22Rv1 (cell line): Measurements from ENCODE around the gene CTNNA1.

ENCODE experiments used
- H3K27ac ChIP-seq: fragments of 450-650 bp; 2 replicates; pipeline ENCODE4 v1.5.1; 2017
- CTCF ChIP-seq: fragments of 450-650 bp; IDR thresholded peaks from 2 replicates; pipeline ENCODE4 v1.5.1; 2017; ENCODE audit warnings: mild to moderate bottlenecking
- ZFX ChIP-seq: fragments of 450-650 bp; IDR thresholded peaks from 2 replicates; pipeline ENCODE4 v1.6.1; 2017; ENCODE audit warnings: antibody characterized with exemption, borderline replicate concordance

Gene CTNNA1

DNA sequence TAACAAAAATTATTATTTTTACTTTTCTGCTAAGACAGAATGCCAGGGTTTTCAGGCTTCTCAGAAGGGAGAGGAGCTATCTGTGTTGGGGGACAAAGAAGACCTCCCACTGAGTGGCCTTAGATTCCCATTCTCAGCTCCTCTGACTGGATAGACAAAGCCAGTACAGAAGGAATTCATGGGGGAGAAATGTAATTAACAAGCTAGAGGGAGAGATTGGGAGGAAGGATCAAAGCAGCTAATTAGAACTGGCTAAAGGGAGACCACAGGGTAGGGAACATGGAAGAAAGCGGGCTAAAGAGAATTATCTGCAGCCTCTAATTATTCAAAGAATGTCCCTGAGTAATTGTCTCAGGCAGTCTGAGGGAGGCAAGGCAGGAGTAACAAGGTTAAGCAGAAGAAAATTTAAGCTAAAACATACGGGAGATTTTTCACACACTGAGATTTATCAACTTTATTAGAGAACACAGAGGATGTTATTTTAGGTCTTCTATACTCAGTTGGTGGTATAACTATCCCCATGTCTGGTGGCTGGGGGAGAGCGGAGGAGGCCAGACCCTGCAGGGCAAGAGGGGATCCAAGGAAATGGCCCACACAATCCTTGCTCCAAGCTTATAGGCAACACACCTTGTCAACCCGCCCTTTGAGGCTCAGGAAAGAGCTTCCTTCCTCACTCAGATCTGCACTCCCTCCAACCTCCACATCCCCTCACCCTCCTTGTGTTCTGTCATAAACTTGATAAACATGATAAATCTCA, 209.6 kb downstream of the CTNNA1 start:
- TF ChIP-seq ZFX: no peak
- TF ChIP-seq CTCF: no peak
- no peak overlapping the region for H3K27ac ChIP-seq

DNA sequence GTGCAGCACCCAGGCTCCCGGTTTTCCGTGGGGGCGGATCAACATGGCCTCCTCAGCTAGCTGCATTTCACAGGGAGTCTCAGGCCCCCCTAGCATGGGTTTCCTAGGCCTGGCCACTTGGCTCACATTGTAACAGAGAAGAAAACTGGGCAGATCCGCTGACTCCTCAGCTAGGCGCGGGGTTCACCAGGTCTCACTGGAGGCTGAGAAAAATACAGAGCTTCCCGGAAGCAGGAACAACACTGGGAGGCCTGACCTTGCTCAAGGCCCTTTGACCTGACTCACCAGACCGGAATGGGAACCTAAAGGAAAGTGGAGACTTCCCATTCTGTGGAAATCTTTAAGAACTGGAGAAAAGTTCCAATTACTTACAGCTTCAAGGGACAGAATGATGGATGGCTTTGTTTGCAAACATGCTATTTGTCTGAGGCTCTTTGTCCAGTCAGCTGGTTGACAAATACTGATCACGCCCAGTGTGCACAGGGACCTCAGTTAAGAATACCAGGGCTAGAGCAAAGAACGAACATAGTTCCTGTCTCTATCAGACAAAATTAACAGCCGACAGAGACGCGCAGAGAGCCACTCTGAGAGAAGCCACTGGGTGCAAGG, 210.6 kb downstream of the CTNNA1 start:
- TF ChIP-seq CTCF (no peak), ZFX (no peak)
- H3K27ac ChIP-seq: no peak overlapping the region

GRCh38 chr5:138964647-138965201, 211.5 kb downstream of the CTNNA1 start:
- TF ChIP-seq CTCF (no peak), ZFX (no peak)
- H3K27ac ChIP-seq: no peak overlapping the region

DNA sequence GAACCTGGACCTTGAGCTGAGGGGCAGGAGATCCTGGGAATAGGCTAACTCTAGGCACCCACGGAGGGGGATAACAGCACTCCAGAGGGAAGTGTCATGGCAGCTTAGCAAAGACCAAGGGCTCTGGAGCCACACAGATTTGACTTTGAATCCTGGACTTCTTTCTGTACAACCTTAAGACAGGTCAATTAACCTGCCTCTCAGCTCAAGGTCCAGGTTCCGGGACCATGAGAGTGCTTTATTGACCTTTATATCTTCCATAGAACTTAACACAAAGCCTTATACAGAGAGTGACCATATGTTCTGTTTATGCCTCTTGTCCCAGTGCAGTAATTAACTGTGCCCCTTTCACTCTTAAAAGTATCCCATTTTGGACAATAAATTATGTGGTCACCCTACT, 212.4 kb downstream of the CTNNA1 start:
- no peak overlapping the region for H3K27ac ChIP-seq
- TF ChIP-seq ZFX (no peak), CTCF (no peak)

DNA sequence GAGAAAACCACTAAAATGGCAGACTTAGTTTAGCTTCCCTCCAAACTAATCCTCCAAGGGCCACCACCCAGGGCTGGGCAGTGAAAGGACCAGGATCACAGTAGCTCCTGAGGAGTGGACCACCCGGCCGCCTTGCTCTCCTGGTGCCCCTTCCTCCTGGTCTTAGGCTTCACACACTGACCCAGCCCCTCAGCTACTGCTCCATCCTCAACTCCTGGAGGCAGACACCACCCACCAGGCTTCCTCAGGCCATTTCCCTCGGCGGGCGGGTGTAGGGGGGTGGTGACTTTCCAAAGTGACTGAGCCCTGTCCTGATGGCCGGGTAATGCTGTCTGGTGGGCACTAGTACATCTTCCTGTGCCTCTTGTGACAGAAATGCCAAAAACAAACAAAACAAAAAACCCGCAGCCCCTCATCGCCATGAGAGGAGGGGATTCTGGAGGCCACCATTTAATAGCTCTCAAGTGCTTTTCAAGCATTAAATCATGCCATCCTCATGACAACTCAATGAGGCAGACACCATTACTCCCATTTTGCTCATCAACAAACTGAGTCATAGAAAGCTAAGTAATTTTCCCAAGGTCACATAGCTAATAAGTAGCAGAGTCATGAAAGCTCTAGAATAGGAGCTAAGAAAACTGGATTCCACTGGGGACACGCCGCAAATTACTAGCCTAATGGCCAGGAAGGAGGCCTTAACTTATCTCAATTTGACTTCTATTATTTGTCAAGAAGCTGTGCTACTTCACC, 213.2 kb downstream of the CTNNA1 start:
- H3K27ac ChIP-seq: no peak overlapping the region
- TF ChIP-seq CTCF (no peak), ZFX (no peak)

DNA sequence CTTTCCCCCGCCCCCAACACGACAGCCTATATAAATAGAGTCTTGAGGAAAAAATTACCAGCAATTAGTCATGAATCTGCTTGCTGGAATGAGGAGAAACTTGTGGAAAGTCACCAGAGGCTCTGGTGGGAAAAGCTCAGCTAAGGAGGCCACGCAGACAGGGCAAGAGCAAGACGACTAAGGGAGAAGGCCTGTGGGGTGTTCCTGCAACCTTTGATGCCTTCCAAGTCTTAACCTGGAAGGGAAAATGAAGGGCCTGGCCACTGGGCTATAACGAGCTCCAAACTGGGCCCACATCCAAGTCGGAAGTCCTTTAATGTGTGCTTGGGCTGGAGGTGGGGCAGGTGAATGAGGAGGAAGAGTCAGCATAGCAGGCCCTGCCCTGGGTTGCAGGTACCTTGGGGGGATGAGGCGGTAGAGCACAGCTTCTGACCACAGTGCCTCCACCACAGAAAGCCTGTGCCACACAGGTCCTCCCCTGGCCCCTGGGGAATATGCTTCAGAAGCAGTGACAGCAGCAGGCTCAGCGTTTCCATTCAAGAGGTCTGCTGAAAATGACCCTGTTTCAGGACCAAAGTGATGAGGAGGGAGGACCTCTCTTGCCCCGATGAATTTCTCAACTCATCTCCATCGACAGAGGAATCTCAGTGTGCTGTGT, 214.7 kb downstream of the CTNNA1 start:
- no peak overlapping the region for H3K27ac ChIP-seq
- TF ChIP-seq ZFX (no peak), CTCF (no peak)
